ENCODE data around the gene SEMA5A.
A peak's percentile ranks its signal among the peaks of the same experiment; 100 is the strongest.

Gene SEMA5A

DNA sequence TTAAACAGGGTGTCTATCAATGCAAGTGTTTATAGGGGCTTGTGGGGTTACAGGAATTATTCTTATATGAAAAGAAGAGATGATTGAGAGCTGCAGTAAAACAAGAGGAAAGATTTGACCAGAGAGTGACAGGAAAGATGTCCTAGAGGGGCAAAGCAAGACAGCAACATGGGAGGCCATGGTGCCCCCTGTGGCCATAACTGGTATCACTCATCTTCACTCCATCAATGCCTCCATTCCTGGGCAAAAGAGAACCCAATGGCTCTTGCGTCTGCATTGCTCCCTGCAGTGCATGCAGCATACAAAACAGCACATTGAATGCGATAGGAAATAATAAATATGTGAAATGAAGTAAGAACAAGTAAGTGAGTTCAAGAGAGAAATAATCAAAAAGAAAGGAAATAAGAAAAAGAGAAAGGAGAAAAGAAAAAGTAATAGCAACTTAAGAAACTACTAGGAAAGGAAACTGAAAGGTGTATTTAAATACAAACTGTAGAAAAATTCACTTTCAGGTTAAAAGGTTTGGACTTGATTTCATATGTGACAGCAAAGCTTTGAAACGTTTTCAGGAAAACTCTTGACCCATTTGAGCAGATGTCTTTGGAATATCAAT is 206.6 kb downstream of the SEMA5A start:
- peaks cover 16% of the 10 kb centered on the region for H3K36me3 Mint-ChIP-seq (ENCODE audit: low read depth)
- TF ChIP-seq CTCF (IDR thresholded peaks at IDR 0.05) = peak; percentile 45
- no peak overlapping the region for H3K27ac Mint-ChIP-seq
- DNase-seq = peak; percentile 8
- H3K9me3 Mint-ChIP-seq = no peaks in the 10 kb centered on the region
- H3K4me1 Mint-ChIP-seq = no peaks in the 10 kb centered on the region
- H3K4me3 Mint-ChIP-seq = no peak overlapping the region
- peaks cover 8% of the 10 kb centered on the region for H3K27me3 Mint-ChIP-seq (ENCODE audit: low read depth, poor library complexity)

DNA sequence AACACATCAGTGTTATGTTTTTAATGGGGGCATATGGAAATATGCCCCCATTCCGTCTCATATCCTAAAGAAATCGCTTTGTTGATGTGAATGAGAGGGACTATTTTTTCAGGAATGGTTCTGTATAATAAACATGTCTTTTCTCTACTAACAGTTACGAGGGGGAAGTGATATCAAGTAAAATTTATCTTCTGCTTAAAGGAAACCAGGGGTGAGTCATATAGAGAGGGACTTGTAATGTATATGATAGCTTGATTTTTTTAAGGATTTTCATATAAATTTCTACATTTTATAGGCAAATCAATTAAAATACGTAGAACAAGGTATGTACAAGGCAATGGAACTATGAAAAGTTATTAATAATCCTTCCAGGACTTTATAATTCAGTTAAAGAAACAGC is 207.1 kb downstream of the SEMA5A start:
- TF ChIP-seq CTCF (IDR thresholded peaks at IDR 0.05) = no peak
- no peaks in the 10 kb centered on the region for H3K4me1 Mint-ChIP-seq

GRCh38 chr5:9337928-9338595 is 207.8 kb downstream of the SEMA5A start:
- no peak overlapping the region for H3K27ac Mint-ChIP-seq
- H3K36me3 Mint-ChIP-seq (ENCODE audit: low read depth) = peaks cover 16% of the 10 kb centered on the region

More for the DNA sequence above, 207.1 kb downstream of the SEMA5A start:
- DNase-seq = no peak
- no peaks in the 10 kb centered on the region for H3K9me3 Mint-ChIP-seq
- H3K4me3 Mint-ChIP-seq = no peak overlapping the region
- H3K27ac Mint-ChIP-seq = no peak overlapping the region
- H3K36me3 Mint-ChIP-seq (ENCODE audit: low read depth) = peaks cover 16% of the 10 kb centered on the region
- H3K27me3 Mint-ChIP-seq (ENCODE audit: low read depth, poor library complexity) = peaks cover 8% of the 10 kb centered on the region

DNA sequence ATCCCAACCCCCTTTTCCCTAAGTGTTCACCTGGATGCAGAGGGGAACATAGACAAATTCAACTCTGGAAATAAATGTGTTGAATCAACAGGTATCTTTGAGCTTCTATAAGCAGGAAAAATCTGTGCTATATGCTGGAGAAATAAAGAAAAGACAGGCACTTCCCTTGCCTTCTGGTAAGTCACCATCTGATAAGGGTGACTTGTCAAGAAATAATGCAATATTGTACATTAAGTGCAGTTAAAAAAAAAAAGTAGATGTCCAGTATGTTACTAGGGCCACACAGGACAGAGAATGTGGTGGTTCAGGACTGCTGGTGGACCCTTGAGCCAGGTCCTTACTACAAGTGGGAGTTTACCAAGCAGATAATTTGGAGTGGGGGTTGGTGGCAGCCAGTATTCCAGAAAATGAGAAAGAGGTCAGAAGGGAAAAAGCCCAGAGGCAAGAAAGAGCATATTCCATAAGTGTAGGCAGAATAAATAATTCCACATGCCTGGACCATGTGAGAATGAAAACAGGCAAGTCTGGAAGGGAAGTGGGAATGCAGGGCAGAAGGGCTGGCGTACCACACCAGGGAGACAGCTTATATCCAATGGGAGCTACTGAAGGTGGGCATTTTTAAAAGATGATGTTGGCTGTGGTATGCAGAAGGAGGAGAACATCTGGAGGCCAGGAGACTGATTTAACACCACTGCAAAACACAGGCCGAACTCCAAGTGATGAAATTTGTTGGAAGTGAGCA is 209.9 kb downstream of the SEMA5A start:
- no peak for DNase-seq
- H3K36me3 Mint-ChIP-seq (ENCODE audit: low read depth) = peaks cover 20% of the 10 kb centered on the region
- TF ChIP-seq CTCF (IDR thresholded peaks at IDR 0.05) = no peak
- no peak overlapping the region for H3K27ac Mint-ChIP-seq
- H3K27me3 Mint-ChIP-seq (ENCODE audit: low read depth, poor library complexity) = peaks cover 7% of the 10 kb centered on the region
- H3K9me3 Mint-ChIP-seq = no peaks in the 10 kb centered on the region
- no peak overlapping the region for H3K4me3 Mint-ChIP-seq
- peaks cover 12% of the 10 kb centered on the region for H3K4me1 Mint-ChIP-seq

More at GRCh38 chr5:9337928-9338595, 207.8 kb downstream of the SEMA5A start:
- Mint-ChIP-seq H3K4me3 (no peak overlapping the region), H3K27me3 (ENCODE audit: low read depth, poor library complexity) (peaks cover 3% of the 10 kb centered on the region), H3K4me1 (no peaks in the 10 kb centered on the region), H3K9me3 (no peaks in the 10 kb centered on the region)
- DNase-seq = no peak
- no peak for TF ChIP-seq CTCF (IDR thresholded peaks at IDR 0.05)

- H3K36me3 Mint-ChIP-seq (ENCODE audit: low read depth) = peaks cover 20% of the 10 kb centered on the region
- no peak for TF ChIP-seq CTCF (IDR thresholded peaks at IDR 0.05)
- no peak for DNase-seq
- no peak overlapping the region for H3K27ac Mint-ChIP-seq
- no peaks in the 10 kb centered on the region for H3K9me3 Mint-ChIP-seq
- no peak overlapping the region for H3K4me3 Mint-ChIP-seq
- peaks cover 7% of the 10 kb centered on the region for H3K27me3 Mint-ChIP-seq (ENCODE audit: low read depth, poor library complexity)
- H3K4me1 Mint-ChIP-seq = peaks cover 18% of the 10 kb centered on the region
Measured at GRCh38 chr5:9335269-9335668, 210.6 kb downstream of the SEMA5A start.

All from nephron progenitor cell (in vitro differentiated cells).